NCI-H2029 treated with DMSO at 0.1 percent for 48 hours (cell line): ENCODE measurements around the gene NLE1.
"Not testable (repeated sequence)": the region's sequence is repeated elsewhere in the genome, so short reads cannot be mapped to it uniquely, and the experiment has no call there.

Experiments
- DNase-seq: peaks from one replicate; lab custom pipeline; 2025; lab: John Stamatoyannopoulos, UW

Gene NLE1

GRCh38 chr17:35127751-35128514 lies 14.2 kb downstream of the NLE1 start:
- DNase-seq: no peak

GRCh38 chr17:35121315-35121714 lies 20.8 kb downstream of the NLE1 start, which contains the start of gene FNDC8:
Gene FNDC8 (plus strand): TSS chr17:35121615. CDS start chr17:35121694, 79 bp downstream.
- no peak for DNase-seq

- peak; percentile 13 for DNase-seq
Observed at GRCh38 chr17:35119370-35120165, 22.5 kb downstream of the NLE1 start, which contains the start of gene RAD51D. Gene RAD51D (minus strand): TSS chr17:35119860. CDS start chr17:35119613, 247 bp downstream.

- DNase-seq: no peak
Observed at GRCh38 chr17:35117984-35118383, 24.1 kb downstream of the NLE1 start.

GRCh38 chr17:35116845-35117244 lies 25.3 kb downstream of the NLE1 start:
- DNase-seq: no peak

- not testable (repeated sequence) for DNase-seq
Observed at GRCh38 chr17:35110791-35111190, 31.3 kb downstream of the NLE1 start.

GRCh38 chr17:35104844-35105450 lies 37.2 kb downstream of the NLE1 start:
- DNase-seq: no peak

GRCh38 chr17:35103271-35103670 lies 38.8 kb downstream of the NLE1 start:
- no peak for DNase-seq

GRCh38 chr17:35101725-35102124 lies 40.4 kb downstream of the NLE1 start:
- DNase-seq: no peak

- no peak for DNase-seq
Observed at GRCh38 chr17:35101036-35101435, 41.1 kb downstream of the NLE1 start.

GRCh38 chr17:35099908-35100307 lies 42.2 kb downstream of the NLE1 start:
- no peak for DNase-seq

- no peak for DNase-seq
Observed at GRCh38 chr17:35097776-35098175, 44.3 kb downstream of the NLE1 start.

GRCh38 chr17:35095741-35096140 lies 46.4 kb downstream of the NLE1 start:
- no peak for DNase-seq

GRCh38 chr17:35094902-35095301 lies 47.2 kb downstream of the NLE1 start:
- no peak for DNase-seq

- not testable (repeated sequence) for DNase-seq
Observed at GRCh38 chr17:35090707-35091106, 51.4 kb downstream of the NLE1 start.

- no peak for DNase-seq
Observed at GRCh38 chr17:35089586-35090296, 52.4 kb downstream of the NLE1 start.

GRCh38 chr17:35088881-35089585 lies 53.1 kb downstream of the NLE1 start:
- peak; percentile 42 for DNase-seq

GRCh38 chr17:35088356-35088880 lies 53.7 kb downstream of the NLE1 start:
- peak; percentile 1 for DNase-seq

GRCh38 chr17:35087731-35088355 lies 54.3 kb downstream of the NLE1 start:
- DNase-seq: no peak

GRCh38 chr17:35086931-35087573 lies 55.1 kb downstream of the NLE1 start:
- no peak for DNase-seq
